WTC11 (cell line): ENCODE data around the gene C17orf78.

ENCODE experiments used
- MAX ChIP-seq: sonication (generic); formaldehyde crosslinking; IDR thresholded peaks from 2 replicates; pipeline ENCODE4 v1.8.0; 2022; ENCODE audit warnings: mild to moderate bottlenecking, missing genetic modification reagents
- NFYB ChIP-seq: sonication (generic); formaldehyde crosslinking; conservative IDR thresholded peaks from 2 replicates; pipeline ENCODE4 v1.8.0; 2022; ENCODE audit warnings: low read depth, missing genetic modification reagents
- TP53 ChIP-seq: sonication (generic); formaldehyde crosslinking; IDR thresholded peaks from 2 replicates; pipeline ENCODE4 v1.8.1; 2023; ENCODE audit warnings: mild to moderate bottlenecking, missing genetic modification reagents
- ZNF512 ChIP-seq: sonication (generic); formaldehyde crosslinking; IDR thresholded peaks from 2 replicates; pipeline ENCODE4 v1.8.1; 2022; ENCODE audit warnings: missing genetic modification reagents, borderline replicate concordance
- TF ChIP-seq, protein P1 (sequence below): sonication (generic); formaldehyde crosslinking; IDR thresholded peaks from 2 replicates; pipeline ENCODE4 v1.8.1; 2023; ENCODE audit warnings: mild to moderate bottlenecking, missing genetic modification reagents
- TF ChIP-seq, protein P2 (sequence below): fragments of 200-600 bp; IDR thresholded peaks from 2 replicates; pipeline ENCODE4 v1.8.0; 2022; ENCODE audit warnings: antibody characterized with exemption
- TF ChIP-seq, protein P3 (sequence below): sonication (generic); formaldehyde crosslinking; IDR thresholded peaks from 2 replicates; pipeline ENCODE4 v1.8.0; 2022; ENCODE audit warnings: mild to moderate bottlenecking, missing genetic modification reagents

DNA sequence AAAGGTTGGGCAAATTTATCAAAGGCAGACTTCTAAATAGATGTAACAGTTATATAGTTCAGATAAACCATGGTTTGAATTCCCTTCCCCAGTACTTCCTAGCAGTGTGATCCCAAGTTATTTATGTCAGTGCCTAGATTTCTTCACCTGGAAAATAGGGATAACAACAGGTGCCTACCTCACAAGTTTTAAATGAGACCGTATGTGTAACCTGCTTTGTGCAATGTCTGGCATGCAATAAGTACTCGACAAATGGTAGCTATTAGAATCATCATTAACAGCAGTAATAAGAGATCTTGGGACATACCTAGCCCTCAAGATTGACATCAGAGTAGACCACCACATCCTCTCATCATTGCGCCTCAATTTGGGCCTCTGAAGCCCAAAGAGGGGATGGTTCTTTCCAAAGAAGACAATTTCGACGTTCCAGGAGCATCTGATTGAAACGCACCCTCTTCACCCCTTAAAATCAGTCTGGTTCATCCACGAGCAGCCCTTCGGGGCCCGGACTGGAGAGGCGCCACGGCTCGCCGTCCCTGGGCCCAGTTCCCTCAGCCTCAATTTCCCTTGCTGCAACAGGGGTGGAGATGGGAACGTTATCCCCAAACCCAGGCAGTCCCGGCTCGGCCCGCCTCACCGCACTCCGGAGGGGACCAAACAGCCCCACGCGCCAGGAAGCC is 30.3 kb downstream of the C17orf78 start:
- TF ChIP-seq, protein P1, sequence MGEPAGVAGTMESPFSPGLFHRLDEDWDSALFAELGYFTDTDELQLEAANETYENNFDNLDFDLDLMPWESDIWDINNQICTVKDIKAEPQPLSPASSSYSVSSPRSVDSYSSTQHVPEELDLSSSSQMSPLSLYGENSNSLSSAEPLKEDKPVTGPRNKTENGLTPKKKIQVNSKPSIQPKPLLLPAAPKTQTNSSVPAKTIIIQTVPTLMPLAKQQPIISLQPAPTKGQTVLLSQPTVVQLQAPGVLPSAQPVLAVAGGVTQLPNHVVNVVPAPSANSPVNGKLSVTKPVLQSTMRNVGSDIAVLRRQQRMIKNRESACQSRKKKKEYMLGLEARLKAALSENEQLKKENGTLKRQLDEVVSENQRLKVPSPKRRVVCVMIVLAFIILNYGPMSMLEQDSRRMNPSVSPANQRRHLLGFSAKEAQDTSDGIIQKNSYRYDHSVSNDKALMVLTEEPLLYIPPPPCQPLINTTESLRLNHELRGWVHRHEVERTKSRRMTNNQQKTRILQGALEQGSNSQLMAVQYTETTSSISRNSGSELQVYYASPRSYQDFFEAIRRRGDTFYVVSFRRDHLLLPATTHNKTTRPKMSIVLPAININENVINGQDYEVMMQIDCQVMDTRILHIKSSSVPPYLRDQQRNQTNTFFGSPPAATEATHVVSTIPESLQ (CRISPR knock-in tag): no peak
- TF ChIP-seq ZNF512: no peak
- TF ChIP-seq, protein P2, sequence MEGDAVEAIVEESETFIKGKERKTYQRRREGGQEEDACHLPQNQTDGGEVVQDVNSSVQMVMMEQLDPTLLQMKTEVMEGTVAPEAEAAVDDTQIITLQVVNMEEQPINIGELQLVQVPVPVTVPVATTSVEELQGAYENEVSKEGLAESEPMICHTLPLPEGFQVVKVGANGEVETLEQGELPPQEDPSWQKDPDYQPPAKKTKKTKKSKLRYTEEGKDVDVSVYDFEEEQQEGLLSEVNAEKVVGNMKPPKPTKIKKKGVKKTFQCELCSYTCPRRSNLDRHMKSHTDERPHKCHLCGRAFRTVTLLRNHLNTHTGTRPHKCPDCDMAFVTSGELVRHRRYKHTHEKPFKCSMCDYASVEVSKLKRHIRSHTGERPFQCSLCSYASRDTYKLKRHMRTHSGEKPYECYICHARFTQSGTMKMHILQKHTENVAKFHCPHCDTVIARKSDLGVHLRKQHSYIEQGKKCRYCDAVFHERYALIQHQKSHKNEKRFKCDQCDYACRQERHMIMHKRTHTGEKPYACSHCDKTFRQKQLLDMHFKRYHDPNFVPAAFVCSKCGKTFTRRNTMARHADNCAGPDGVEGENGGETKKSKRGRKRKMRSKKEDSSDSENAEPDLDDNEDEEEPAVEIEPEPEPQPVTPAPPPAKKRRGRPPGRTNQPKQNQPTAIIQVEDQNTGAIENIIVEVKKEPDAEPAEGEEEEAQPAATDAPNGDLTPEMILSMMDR: no peak
- TF ChIP-seq, protein P3, sequence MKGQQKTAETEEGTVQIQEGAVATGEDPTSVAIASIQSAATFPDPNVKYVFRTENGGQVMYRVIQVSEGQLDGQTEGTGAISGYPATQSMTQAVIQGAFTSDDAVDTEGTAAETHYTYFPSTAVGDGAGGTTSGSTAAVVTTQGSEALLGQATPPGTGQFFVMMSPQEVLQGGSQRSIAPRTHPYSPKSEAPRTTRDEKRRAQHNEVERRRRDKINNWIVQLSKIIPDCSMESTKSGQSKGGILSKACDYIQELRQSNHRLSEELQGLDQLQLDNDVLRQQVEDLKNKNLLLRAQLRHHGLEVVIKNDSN: no peak
- no peak for TF ChIP-seq NFYB (CRISPR knock-in tag)
- no peak for TF ChIP-seq TP53 (CRISPR knock-in tag)
- no peak; the same call in 1 of the 2 replicates for TF ChIP-seq MAX (CRISPR knock-in tag)
